GM21360 (cell line): ENCODE data around the gene SYCE1.
"Not testable (repeated sequence)": the region's sequence is repeated elsewhere in the genome, so short reads cannot be mapped to it uniquely, and the experiment has no call there.

Source experiments
- ATAC-seq: cut with Tn5 transposase; IDR thresholded peaks from one replicate; pipeline ENCODE4 v1.9.1; 2021; ENCODE audit warnings: mild to moderate bottlenecking, moderate library complexity; ENCODE audit not compliant: unreplicated experiment

The SYCE1 gene, protein sequence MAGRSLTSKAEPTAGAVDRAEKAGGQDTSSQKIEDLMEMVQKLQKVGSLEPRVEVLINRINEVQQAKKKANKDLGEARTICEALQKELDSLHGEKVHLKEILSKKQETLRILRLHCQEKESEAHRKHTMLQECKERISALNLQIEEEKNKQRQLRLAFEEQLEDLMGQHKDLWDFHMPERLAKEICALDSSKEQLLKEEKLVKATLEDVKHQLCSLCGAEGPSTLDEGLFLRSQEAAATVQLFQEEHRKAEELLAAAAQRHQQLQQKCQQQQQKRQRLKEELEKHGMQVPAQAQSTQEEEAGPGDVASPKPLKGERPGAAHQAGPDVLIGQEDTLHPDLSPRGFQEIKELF

DNA sequence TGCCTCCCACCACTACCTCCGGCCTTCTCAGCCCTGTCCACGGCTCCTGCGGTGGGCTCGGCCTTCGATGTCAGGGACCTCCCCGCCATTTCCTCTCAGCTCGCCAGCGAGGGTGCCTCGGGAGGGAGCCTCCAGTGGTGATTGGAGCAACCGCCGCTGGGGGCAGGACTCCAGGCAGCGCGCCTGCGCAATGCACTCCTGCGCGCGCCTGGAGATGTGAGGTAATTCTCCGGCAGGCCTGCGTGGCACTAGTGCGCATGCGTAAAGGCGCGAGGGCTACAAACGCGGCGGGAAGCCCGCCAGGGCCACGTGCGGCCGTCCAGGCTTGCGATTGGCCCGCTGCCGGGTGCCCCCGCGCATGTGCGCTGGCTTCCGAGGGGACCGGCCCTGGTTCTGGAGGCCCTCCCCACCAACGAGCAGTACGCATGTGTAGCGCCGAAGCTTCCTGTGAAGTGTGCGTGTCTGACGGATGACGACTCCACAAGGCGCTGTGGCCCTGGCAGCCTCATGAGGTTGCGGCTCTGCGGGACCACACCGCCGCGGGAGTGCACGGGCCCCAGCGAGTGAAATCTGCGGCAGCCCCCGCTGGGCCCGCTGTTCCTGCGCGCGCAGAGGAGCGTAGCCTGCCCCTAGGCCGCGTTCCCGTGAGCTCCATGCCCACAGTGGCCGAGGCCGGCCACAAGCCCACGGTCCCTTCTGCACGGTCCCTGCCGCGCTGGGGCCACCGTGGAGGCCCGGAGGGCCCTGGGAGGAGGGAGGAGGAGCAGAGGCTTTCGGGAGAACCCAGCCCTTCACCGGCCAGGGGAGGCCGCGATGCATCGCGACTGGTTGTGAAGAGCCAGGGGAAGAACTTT, at the start of gene SYCE1:
TSS of gene SYCE1 (minus strand) at position 143 of the 854 bp plus-strand sequence. CDS start at position 89, 54 bp downstream.
- no peak for ATAC-seq

DNA sequence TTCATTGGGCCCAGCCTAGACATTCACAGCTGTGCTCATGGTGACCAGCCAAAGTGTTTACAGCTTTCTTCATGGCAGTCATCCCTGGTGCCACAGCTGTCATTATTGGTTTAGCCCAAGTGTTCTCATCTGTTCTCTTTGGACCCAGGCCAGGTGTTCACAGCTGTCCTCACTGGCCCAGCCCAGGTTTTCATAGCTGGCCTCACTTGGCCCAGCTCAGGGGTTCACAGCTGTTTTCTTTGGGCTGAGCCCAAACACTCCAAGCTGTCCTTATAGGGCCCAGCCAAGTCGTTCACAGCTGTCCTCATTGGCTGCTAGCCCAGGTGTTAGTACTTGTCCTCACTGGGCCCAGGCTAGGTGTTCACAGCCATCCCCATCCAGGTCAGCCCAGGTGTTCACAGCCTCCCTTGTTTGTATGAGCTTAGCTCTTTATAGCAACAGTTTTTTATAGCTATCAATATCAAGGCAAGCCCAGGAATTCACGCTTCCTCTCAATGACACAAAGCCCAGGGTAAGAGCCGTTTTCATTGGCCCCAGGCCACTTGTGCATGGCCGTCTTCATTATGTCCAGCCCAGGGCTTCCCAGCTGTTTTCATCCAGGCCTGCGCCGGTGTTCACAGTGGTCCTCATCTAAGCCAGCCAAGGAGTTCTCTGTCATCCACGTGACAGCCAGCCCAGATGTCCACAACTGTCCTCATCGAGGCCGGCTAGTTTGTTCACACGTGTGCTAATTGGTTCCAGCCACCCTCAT, 49.6 kb upstream of the SYCE1 start:
- ATAC-seq: no peak

DNA sequence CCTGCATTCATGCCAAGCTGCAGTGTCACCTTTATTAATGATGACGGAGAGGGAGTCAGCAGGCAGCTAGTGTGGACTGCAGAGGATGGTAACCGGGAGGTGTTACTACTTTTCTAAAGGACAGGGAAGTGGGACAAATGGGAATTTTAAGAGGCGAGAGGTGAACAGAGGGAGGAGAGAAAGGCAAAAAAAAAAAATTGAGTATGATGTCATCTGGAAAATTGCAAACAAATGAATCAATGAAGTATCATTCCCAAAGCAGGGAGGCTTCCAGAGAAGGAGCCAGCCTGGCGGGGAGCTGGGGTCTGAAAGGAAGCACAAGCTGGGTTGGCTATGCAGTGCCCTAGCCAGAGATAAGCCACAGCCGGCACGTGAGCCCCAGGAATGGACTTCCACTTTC, 48.3 kb upstream of the SYCE1 start:
- ATAC-seq: no peak

DNA sequence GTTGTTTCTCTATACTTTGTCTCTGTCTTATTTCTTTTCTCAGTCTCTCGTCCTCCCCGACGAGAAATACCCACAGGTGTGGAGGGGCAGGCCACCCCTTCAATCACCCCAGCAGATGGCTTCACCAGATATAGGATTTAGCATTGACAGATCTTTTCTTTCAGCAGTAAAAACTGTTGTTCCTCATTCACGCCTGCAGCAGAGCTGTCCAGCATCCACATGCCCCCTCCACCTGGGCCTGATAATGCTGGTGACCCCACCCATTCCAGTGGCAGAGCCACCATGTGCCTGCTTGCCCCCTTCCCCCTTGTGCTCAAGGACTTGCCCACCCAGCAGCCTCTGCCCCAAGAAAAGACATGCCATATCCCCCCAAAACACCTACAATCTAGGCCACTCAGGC, 45.7 kb upstream of the SYCE1 start:
- ATAC-seq: no peak

DNA sequence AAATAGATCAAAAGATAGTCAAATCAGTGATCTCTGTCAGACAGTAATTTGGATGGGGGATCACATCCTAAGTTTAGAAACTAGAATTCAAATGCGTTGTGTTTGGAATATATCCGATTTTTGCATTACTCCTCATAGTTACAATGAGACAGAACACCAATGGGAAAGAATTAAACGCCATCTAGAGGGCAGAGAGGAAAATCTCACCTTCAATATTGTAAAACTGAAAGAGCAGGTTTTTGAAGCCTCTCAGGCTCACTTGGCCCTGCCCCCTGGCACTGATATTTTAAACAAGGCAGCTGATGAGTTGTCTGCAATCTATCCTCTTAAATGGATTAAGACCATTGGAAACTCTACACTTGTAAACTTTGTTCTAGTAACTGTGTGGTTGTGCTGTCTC, 43.5 kb upstream of the SYCE1 start:
- no peak for ATAC-seq

DNA sequence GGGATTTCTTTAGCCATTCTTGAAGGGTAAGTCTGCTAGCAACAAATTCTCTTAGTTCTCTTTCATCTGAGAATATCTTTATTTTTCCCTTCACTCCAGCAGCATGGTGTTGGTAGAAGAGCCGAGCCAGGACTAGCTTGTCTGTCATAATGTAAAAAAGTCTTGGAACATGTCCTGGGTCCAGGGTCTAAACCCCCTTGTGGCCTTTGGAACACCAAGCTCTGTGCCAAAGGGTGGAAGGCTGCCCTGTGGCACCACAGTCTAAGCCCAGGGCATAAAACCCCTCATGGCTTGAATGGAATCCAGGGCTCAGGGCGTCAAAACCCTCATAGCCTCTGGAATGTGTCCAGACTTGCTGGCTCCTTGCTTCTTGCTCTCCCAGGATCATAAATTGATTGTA, 38.1 kb upstream of the SYCE1 start:
- ATAC-seq: not testable (repeated sequence)

DNA sequence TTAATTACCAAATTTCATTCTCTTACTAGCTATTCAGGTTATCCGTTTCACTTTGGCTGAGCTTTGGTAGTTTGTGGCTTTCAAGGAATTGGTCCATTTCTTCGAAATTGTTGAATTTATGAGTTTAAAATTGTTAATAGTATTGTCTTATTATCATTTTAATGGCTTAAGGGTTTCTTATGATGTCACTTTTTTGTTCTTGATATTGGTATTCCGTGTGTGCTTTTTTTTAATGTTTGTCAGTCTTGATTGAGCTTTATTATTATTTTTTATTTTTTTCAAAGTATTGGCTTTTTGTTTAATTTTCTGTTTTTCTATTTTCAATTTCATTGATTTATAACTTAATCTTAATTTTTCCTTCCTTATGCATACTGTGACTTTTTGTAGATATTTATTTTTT, 35.3 kb upstream of the SYCE1 start:
- no peak for ATAC-seq

DNA sequence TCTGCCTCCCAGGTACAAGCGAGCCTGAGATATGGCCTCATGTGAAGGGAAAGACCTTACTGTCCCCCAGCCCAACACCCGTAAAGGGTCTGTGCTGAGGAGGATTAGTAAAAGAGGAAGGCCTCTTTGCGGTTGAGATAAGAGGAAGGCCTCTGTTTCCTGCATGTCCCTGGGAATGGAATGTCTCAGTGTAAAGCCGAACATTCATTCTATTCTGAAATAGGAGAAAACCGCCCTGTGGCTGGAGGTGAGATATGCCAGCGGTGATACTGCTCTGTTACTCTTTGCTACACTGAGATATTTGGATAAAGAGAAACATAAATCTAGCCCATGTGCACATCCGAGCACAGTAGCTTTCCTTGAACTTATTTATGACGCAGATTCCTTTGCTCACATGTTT, 34.5 kb upstream of the SYCE1 start:
- ATAC-seq: not testable (repeated sequence)

DNA sequence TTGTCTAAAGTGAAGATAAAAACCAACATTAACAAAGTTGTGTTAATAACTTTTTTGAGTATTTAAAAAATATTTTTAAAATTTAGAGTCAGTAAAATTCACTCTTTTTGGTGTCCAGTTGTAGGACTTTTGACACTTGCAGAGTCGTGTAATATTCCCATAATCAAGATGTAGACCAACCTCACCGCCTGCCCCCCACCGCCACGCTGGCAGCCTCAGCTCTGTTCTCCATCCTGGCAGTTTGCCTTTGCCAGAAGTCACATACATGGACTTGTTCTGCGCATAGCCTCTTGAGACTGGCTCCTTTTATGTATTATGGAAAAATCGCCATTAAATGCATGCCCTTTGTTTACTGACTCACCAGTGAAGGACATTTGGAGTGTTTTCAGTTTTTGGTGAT, 27.3 kb upstream of the SYCE1 start:
- ATAC-seq: no peak

DNA sequence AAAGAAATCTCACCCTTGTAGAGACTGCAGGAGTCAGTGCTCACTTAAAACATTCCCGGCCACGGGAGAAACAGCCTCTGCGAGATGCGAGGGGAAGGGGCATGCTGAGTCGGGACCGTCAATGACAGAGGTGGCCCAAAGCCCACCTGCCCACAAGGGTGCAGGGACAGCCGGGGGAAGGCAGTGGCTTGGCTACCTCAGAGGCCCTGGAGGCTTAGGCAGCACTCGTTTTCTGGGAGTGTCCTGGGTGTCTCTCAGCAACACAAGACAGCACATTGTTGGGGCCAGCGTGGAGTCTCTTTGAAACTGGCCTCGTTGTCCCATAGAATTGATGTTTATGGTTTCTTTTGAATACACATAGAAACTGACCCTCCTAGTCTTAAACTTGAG, 25.6 kb upstream of the SYCE1 start:
- no peak for ATAC-seq

DNA sequence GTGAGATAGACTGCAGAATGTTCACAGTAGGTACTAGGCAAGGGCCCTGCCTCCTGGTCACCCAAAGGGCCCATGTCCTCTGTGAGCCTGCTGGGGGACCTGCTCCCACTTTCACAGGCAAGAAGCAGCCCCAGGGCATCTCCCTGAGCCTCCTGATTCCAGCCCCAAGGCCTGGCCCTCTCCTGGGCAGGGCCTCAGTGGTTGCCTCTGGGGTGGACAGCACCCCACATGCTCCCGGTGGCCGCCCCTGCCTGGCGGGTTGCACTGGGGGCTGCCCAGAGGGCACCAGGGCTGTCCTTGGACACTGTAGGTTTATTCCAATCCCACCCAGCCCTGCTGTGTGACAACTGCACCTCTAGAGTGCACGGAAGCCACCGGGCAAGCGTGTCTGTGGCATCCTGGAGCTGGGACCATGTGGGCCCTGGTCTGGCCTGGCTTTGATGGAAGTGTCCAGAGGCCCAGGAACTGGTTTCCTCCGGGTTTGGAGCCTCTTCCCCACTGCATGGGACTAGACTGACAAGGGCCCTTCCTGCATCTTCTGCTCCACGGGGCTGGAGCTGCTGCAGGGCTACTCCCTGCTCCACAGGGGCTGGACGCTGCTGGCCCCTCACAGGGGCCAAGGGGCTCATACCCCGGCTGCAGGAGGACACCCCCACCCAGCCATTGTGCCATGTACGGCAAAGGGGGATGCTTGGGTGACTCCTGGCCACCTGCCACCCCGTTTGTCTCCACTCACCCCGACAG, 25.0 kb upstream of the SYCE1 start:
- no peak for ATAC-seq

DNA sequence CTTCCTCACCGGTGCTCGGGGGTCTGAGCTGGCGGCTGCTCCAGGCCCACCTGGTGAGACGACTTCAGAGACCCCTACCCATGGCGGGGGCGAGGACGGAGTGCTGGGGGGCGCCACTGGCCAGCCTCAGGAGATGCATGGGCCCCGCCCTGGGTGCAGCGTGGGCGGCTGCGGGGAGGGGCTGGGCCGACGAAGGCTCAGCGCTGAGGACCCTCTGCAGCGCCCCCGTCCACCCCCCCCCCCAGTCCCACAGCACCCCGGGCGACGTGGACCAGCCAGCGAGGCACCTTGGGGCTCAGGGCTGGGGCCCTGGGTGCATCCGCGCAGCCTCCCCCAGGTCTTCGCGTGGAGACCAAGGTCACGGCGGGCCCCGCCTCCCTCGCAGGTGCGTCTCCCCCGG, 11.7 kb upstream of the SYCE1 start:
- not testable (repeated sequence) for ATAC-seq

DNA sequence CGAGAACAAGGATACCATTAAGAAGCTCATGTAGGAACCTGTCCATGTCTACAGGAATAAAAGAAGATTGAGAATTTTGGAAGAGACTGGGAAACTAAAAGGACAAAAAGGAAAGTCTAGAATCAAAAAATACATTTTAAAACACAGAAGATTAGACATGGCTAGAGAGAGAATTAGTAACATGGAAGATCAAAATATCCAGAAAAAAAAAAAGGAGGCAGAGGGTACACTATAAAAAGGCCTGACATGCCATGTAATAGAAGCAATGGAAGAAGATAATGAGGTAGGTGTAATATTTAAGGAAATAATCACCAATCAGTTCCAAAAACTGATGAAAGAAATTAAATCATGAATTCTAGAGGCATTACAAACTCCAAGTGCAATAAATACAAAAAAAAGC, 8.1 kb upstream of the SYCE1 start:
- ATAC-seq: not testable (repeated sequence)

DNA sequence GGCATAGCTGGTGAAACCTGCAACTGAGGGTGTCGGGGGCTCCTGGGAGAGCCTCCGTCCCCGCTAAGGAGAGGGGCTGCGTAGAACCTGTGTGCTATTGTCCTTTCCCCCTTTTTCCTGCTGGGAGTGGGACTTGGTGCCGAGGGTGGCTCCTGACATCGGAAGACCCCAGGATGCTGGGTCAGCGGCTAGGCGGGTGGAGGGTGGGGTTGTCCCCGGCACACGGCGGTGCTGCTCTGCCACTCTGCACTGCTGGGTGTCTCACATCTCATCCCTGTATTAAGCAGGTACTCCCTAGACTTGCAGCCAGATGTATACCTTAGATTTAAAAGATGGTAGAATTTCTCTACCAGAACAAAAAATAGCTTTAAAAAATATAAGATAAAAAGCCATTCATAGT, 6.7 kb upstream of the SYCE1 start:
- ATAC-seq: not testable (repeated sequence)

DNA sequence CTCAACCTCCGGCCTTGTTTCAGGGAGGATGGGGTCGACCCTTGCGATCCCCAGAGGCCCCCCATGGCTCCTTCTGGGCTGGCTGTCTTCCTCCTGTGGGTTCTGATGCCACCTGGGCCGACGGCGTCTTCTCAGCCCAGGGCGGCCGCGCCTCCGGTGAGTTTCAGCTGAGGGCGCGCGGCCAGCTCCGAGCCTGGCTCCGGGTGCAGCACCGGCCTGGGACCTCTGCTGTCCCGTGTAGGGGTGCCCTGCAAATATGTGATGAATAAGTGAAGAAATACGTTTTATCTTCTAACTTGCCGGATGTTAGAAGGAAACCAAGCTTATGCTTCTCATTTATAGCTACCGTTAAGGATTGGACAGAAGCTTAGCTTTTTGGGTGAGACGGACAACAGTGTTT, 4.4 kb upstream of the SYCE1 start:
- not testable (repeated sequence) for ATAC-seq

DNA sequence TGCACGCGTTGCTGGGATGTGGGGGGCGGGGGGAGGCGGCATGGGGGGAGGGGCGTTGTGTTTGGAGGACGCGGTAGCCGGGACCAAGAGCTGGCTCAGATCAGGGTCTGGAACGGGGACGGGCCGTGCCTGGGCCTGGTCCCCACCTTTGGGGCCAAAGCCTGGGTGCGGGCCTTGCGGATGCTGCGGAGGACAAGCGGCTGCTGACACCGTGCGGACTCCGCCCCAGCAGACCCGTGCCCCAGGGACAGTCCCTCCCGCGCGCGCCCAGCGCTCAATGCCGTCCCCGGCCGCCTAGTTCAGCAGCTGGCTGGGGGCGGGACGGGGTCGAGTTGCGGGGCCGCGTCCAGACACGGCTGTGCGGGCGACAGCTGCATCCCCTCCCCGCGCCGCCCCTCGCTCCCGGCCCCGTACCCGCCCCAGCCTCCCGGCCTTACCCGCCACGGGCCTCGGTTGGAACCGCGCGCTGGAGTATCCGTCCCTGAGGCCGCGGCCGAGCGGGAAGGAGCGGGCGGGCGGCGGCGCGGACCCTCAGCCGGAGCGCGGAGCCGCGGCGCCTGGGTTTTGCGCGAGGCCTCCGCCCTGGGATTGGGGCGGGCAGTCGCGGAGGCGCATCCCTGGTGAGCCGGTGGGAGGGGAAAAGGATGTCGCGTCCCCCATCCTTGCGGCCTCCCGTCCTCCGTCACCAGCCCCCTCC, 3.6 kb upstream of the SYCE1 start:
- not testable (repeated sequence) for ATAC-seq

DNA sequence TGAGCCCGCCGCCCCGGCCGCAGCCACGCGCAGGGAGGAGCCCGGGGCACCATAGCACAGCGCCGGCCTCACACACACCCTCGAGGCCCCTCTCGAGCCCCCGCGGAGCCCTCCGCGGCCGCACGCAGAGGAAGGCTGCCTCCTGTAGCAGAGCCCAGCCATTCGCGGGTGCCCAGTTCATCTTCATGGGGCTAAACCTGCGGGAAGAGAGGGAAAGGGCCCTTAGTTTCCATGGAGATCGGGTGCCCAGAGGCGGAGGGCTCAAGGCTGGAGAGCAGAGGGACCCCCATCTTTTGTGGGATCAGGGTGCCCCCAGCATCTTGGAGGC, 2.9 kb upstream of the SYCE1 start:
- no peak for ATAC-seq

DNA sequence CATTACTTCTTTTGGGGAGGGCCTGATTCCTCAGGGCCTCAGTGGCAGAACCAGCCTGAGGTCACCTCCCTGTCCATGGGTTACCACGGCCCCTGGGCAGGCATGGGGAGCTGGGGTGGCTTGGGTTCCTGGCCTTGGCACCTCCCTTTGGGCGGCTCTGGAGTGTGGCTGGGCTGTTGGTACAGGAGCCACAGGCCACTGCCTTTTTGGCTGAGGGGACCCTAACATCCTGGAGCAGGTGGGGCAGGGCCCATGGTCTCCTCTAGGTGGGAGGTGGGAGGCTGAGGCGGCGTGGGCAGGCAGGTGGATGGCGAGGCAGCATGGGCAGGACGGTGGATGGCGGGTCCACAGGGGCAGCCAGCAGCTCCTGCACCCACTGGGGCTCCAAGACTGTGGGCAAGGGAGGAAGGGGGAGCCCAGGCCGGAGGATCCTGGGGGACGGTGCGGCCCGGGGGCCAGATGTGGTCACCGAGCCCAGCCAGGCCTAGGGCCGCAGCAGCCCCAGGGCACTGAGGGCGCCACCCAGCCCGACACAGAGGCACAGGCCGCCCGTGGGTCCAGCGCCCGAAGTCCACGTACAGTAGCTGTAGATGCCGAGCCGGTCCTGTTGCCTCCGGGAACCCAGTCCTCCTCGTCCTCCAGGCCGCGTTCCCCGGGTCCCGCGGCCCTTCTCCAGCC, 2.4 kb upstream of the SYCE1 start:
- no peak for ATAC-seq

DNA sequence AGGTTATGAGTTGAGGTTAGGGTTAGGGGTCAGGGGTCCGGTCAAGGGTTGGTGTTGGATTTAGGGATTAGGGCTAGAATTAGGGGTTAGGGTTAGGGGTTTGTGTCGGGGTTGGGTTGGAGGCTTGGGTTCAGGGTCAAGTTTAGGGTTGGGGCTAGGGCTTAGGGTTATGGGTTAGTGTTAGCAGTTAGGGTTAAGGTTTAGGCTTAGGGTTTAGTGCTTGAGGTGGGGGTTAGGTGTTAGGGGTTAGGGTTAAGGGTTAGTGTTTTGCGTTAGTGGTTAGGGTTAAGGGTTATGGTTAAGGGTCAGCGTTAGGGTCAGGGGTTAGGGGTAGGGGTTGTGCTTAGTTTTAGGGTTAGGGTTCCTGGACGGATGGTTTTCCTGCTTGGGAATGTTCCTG, 1.7 kb upstream of the SYCE1 start:
- no peak for ATAC-seq

DNA sequence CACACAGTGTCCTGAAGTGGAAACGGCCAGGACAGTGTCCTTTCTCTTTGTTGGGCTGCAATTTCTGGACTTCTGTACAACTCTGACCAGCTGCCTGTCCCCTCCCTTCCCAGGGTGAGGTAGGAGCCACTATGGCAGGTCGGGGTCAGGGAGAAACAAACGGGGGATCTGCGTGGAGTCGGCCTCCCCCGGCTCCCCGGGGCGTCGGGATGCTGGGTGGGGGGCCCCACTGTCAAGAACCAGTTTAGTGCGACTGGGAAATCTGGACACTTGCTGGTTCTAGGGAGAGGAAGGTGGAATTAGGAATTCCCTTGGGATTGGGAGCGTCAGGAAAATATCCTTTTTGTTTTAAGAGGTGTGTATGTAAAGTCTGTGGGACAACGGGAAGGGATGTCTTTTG, 567 bp downstream of the SYCE1 start:
- no peak for ATAC-seq
